Raji (cell line): Measurements from ENCODE around the gene MARCHF3.
A peak's percentile ranks its signal among the peaks of the same experiment; 100 is the strongest.

Source experiments
- POLR2A ChIP-seq: IDR thresholded peaks from 2 replicates; pipeline ENCODE4 v1.6.1; 2011; ENCODE audit warnings: low read depth, low read length, control low read depth; ENCODE audit not compliant: insufficient read depth

MARCHF3 gene, protein sequence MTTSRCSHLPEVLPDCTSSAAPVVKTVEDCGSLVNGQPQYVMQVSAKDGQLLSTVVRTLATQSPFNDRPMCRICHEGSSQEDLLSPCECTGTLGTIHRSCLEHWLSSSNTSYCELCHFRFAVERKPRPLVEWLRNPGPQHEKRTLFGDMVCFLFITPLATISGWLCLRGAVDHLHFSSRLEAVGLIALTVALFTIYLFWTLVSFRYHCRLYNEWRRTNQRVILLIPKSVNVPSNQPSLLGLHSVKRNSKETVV

DNA sequence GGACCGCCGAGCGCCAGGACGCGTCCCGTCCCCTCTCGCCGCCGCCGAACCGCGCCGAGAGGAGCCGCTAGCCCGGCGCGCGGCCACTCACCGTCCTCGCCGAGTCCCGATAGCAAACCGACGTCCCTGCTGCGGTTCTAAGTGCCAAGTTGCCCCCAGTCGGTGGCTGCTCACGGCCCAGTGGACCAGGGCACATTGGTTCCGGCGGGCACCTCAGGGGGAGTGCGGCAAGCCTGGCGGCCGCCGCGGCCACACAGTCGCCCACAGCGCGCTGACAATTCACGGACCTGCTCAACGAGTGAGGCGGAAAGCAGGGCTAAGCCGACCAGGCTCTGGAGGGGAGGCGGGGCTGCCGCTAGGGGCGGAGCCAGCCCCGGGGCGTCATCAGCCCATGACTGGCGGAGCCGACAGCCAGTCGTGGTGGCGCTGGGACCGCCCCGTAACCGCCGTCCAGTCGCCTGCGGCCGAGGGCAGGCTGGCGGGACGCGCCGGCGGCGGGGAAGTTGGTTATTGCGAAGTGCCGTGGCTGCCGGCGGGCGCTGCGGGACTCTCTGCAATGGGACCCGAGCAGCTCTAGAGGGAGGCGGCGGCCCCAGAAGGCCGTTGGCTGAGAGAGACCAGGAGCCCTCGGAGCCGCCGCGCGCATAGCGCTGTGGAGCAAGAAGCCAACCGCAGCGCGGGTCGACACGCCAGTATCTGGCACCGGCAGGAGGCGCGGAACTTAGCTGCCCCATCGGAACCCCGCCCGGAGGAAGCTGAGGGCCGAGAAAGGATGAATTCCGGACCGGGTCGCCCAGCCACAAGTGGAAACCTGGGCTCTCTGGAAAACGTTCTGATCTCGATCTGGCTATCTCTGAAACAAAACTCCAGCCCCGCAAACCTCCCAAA is at the start of gene MARCHF3:
MARCHF3 (minus strand) TSS at position 300 of the 888 bp plus-strand sequence. CDS start 112,387 bp downstream, outside the sequence.
- peak; percentile 93 for TF ChIP-seq POLR2A

DNA sequence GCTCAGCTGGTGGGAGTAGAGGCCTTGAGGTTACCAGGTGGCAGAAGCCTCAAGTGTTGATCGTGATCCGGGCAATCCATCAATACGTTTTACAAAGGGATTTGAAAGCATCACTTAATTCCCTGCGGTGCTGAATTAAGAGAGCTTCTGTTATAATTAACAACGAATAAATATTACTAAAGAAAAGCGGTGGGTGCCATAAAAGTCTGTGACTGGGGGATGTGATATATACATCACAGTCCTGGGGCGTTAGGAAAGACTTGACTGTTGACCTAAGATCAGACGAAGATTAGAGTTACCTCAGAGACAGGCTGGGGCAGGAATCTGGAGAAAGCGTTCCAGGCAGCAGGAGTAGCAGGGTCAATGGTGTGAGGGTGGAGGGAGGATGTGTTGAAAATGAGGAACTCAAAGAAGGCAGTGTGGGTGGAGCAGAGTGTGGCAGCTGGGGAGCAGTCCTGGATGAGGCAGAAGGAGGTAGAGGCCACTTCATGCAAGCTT is 49.7 kb upstream of the MARCHF3 start:
- TF ChIP-seq POLR2A = no peak

DNA sequence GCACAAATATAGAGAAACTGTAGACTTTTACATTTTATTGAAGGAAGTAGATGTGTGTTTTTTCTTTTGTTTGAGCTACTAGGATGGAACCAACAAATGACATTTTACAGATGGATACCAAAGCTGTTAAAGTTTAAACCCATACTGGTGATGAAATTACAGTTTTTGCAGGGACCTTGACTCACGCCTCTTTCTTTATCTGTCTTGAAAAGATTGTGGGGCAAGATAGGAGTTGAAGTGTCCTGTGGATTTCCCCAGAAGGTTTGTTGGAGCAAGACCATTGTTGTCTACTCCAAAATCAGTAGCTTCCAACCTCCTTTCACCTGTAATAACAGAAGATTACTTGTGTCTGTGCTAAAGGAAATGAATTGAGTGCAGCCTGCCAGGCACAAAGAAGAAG is 47.0 kb upstream of the MARCHF3 start:
- TF ChIP-seq POLR2A = no peak

DNA sequence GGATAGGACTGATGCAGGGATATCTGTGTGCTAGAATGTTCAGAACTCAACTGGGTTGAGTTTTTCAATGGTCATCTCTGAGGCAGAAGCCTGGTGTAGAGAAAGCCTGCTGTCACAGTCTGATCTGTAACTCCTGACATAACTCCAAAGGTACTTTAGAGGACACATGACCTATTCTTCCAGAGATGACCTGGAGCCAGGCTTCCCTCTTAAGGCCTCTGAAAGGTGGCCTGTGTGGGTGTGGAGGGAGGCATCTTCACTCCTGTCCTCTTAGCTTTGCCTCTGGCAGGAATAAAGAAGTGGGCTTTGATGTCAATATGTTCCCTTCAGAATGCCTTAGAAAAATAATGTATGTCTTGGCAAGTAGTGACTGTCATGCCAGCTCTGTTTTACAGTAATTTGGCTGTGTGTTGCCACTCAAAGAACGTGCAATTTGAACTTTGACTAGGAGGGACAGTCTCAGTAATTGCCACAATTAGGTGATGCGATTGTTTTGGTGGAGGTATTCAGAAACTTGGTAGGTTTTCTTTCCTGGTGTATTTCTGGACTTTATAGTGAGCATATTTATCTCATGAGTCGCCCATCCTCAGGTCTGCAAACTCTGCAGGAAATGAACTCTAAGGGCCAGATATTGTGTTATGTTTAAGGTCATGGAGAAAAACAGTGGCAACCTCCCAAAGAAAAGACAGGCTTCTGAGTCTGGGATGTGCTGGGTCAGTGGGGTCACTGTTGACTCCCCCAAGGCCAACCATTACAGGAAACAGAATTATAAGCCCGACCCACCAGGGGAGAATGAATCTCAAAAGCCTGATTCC is 46.2 kb upstream of the MARCHF3 start:
- no peak for TF ChIP-seq POLR2A

DNA sequence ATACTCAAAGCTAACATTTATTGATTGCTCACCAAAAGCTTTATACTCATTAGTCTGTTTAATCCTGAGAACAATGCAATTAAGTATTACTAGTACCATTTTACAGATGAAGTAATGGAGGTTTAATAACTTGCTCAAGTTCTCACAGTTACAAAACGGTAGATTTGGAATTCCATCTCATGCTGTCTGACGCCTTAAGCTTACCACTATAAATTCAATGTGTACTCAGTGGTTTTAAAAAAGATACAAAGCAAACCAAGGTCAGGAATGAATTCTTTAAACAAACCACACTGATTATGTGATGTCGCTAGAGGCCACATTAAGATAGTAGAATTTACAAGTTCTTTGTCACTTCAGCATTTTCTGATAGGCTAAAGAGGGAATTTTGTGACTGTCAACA is 44.1 kb upstream of the MARCHF3 start:
- TF ChIP-seq POLR2A = no peak

DNA sequence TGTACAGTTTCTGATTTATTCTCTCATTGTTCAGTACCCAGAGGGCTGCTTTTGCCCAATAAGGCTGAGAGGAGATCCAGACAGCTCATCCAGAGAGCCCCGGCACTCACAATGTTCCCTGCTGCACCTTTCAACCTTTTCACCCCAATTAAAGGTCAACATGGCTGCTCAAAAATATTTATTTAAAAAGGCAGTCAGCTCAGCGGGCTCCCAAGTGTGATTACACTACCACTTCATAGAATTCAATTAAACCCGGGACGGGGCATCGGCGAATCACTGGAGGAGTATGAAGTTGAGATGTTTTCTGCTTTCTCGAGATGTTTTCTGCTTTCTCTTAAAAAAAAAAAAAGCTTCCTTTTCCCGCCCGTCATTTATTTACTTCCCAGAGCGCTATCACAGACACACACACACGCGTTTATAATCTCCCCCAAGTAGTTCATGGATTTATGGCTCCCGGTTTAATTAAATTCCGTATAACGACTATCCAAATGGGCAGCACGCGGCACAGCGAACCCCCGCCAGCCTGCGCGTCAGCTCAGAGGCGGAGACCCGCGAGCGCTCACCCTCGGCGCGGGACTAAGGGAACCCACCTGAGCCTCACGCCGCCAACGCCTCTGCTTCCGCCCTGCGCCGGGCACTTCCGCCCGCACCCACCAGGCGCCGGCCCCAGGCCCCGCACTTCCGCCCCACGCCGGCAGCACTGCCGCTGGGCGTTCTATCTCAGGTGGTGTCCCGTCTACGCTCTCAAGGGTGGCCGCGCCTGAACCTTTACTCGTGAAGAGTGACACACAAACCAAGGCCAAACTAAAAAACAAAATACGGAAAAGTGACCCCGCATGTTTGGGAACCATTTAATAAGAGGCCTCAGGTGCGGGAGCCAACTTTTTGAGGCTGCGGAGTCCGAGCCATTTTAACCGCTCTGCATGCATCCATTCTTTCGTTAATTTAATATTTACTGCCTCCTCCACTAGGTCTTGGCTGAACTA is 42.8 kb upstream of the MARCHF3 start, which contains the start of gene C5orf63:
C5orf63 (minus strand) TSS at position 642 of the 986 bp plus-strand sequence. CDS start 14,507 bp downstream, outside the sequence.
- TF ChIP-seq POLR2A = no peak

DNA sequence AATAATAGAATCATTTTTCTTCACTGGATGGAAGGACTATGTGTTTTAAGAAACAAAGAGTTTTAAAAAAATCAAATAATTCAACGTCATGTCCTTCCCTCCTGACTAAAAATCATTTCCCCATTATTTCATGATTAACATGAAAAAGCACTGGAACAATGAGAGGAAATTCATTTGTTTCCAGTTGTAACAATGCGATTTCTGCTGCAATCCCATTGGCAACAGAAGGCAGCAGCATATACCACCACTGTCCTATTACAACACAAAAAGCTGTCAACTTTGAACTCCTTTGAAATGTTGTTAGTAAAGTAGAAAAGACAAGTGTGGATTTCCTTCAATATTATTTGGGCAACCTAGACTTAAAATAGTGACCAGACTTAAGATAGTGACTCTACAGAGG is 39.9 kb upstream of the MARCHF3 start:
- no peak for TF ChIP-seq POLR2A

DNA sequence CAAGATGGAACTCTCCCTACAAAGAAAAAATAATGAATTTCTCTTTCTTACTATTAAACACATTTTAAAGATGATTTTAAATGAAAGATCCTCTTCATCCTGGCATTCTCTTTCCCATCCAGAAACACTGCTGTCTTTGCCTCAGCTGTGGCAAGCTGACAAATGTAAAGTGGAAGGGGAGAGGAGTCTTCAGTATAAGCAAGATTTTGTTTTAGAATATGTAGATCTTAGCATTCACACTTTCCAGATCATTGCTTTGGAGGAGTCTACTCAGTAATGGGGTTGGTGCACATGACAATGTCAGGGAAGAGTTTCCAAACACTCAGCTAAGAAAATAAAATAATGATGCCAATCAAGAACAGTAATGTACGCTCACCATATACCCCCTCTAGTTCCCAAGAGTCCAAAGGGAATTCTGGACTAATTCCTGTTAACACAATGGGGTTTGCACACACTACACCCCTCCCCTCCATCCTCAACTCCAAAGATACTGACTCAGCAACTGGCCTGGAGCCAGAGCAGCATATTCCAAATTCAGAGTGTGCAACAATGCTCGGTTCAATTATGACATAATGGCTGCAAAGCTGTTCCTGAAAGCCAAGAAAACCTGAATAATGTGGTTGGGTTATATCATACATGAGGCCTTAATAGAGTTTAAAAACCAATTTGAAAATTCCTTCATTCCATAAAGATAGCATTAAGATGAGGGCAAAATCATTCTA is 38.3 kb upstream of the MARCHF3 start:
- TF ChIP-seq POLR2A = no peak

DNA sequence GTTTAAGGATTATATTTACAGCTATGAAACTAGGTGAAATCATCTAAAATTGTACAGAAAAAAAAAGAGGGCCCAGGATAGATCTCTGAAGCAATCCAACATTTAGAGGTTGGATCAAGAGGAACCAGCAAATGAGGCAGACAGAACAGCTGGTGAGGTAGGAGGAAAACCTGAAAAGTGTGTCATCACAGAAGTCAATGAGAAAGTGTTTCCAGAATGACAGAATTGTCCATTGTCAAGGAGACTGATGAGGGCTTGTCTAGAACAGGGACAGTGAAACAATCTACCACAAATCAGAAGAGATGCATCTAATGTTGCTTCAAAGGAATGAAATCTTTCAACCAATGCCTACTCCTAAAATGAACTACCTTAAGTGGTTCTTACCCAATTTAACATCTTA is 36.4 kb upstream of the MARCHF3 start:
- no peak for TF ChIP-seq POLR2A

DNA sequence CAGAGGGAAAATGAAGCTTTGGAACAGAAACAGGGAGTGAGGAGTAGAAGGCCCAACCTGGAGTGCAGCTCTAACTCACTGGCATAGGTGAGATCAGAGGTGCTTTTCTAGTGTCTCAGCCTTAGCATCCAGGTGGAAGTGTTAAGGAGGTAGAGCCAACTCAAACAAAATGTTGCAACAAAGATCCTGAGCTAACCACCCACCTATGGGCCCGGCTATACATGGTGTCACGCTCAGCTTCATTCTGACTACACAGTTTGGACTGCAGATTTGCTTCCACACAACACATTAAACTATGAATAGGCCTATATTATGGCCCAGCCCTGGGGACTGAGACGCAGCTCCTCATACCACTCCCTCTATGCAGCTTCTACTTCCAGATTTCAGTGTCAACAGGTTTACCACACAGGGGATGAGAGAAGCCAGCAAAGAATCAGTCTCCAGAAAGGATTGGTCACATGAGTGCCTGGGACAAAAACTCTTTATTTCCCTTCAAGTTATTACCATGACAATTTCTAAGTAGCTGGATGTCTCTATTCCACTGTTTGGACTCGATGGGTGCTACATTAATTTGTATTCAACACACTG is 34.0 kb upstream of the MARCHF3 start:
- TF ChIP-seq POLR2A = no peak

DNA sequence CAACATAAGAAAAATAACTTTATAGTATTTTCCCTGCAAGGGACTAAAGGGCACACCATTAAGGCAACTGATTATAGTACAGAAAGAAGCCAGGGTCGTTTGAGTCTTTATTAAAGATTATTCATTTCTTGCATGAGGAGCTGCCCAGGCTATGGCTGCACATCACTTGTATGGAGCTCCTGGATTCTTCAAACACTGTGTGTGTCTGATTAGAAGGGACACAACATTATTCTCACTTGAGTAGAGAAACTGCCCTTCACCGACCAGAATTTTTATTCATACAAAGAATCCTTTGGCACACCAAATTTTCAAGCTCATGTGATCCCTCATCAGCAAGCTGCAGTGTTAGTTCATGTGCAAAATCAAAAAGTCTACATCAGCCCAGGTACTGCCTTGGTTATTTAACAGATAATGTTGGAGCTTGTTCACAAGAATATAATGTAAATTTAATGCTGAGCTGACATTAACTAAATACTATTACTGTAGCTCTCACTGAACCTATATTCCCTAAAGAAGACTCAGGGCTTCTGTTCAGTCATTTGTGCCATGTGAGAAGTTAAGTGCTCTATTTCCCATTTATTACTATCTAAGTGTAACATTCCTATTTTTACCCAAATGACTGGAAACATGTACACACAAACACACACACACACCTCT is 33.0 kb upstream of the MARCHF3 start:
- no peak for TF ChIP-seq POLR2A

DNA sequence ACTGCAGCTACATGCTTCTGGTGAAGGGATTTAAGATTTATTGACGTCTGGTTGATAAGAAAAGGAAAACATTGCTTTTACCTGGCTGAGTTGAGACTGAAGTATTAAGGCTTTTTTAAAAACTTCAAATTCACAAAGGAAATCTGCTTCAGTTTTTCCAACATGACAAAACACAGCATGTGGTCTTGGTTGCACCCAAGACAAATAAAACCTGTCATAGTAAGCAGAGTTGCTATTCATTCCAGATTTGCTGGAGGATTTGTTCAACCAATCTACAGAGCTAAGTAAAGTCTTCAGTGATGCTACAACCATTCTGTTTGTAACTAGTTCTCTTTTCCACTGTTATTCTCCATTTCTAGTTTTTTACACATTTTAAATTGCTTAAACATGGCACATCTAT is 31.6 kb upstream of the MARCHF3 start:
- no peak for TF ChIP-seq POLR2A

DNA sequence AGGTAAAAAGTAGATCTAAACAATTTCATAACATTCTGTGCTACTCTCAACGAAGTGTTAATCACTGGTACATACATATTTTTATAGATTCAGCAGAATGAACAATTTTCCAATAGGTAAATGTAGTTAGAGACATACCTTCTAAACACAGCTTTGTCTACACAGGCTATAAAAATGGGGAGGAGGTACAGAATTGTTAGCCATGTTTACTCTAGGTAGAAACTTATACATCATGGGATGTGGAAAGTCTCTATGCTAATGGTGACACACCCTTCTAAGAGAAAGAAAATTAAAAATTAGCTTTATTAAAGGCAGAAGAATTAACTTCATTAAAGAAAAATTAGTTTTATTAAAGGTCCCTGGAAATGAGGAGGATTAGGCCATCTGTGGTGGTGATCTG is 31.2 kb upstream of the MARCHF3 start:
- no peak for TF ChIP-seq POLR2A

DNA sequence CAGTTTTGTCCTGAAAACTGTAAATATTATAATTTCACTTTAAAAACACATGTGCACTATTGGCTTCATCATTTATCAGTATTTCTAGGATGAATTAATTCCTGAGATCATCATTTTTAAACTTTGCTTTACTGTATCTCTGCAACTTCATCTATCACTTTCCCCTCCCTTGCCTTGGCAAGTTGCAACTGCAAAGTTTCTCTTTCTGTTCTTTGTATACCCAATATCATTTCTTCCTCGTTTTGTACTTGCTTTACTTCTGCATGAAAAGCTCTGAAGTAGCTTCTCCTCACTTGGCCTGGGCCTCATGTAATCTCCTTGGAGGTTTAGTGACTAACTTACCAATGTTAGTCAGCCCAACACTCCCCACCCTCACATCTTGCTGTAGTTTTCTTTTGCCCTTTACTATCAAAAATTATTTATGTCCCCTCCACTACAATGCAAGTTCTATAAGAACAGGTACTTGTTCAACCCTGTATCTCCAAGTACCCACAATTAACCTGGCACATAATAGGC is 30.2 kb upstream of the MARCHF3 start:
- TF ChIP-seq POLR2A = no peak
